IMR-90 (cell line): ENCODE data around the gene VNN1. TPM values are rescaled to one million over a fixed set of nuclear protein-coding genes. Genes with fewer than 3 reads are reported as not detected.

Experiments used
- ATAC-seq: fragments of 200-7000 bp; cut with Tn5 transposase; 2 replicates; pipeline ENCODE4 v1.9.1; 2020; ENCODE audit warnings: low read depth, mild to moderate bottlenecking, moderate library complexity
- BruUV-seq: library from RNA; stranded (reverse); fragments of 400-500 nt; replicated peaks from 2 replicates; lab custom pipeline; 2021; lab: Mats Ljungman, UMichigan
- CTCF ChIA-PET: fragments of 300-600 bp; formaldehyde crosslinking; extraction: SDS; loops from one replicate; lab custom pipeline; 2021; ENCODE audit warnings: antibody characterized with exemption; lab: Yijun Ruan, JAX
- POLR2A ChIA-PET: fragments of 300-600 bp; sonication (Branson Sonifier 250); formaldehyde crosslinking; loops from one replicate; lab custom pipeline; 2022; ENCODE audit warnings: antibody characterized with exemption; ENCODE audit not compliant: unreplicated experiment; lab: Charles Lee
- DNase-seq: peaks from one replicate; pipeline ENCODE4 v3.0.0; 2013
- H2AFZ ChIP-seq: replicated peaks from 2 replicates; pipeline ENCODE3; 2013; ENCODE audit warnings: low read length, mild to moderate bottlenecking; ENCODE audit not compliant: poor library complexity
- H2AK5ac ChIP-seq: 2 replicates; pipeline ENCODE4 v1.6.1; 2013; ENCODE audit warnings: low read depth, low read length, inconsistent platforms
- H2AK9ac ChIP-seq: replicated peaks from 2 replicates; pipeline ENCODE3; 2013; ENCODE audit warnings: mild to moderate bottlenecking, low read depth, low read length, moderate library complexity; ENCODE audit not compliant: poor library complexity
- H2BK120ac ChIP-seq: 2 replicates; pipeline ENCODE4 v1.6.1; 2013; ENCODE audit warnings: low read depth, low read length, inconsistent platforms
- H2BK15ac ChIP-seq: 3 replicates; pipeline ENCODE4 v1.6.1; 2013; ENCODE audit warnings: low read depth, low read length, inconsistent platforms
- H2BK20ac ChIP-seq: 2 replicates; pipeline ENCODE4 v1.6.1; 2013; ENCODE audit warnings: low read depth, mild to moderate bottlenecking, inconsistent platforms, low read length, moderate library complexity
- H2BK5ac ChIP-seq: 2 replicates; pipeline ENCODE4 v1.6.1; 2013; ENCODE audit warnings: mild to moderate bottlenecking, low read depth, low read length, inconsistent platforms; ENCODE audit not compliant: poor library complexity, severe bottlenecking
- H3K14ac ChIP-seq: replicated peaks from 2 replicates; pipeline ENCODE4 v1.6.1; 2013; ENCODE audit warnings: low read depth, low read length, inconsistent platforms
- H3K18ac ChIP-seq: 2 replicates; pipeline ENCODE4 v1.6.1; 2013; ENCODE audit warnings: low read depth, low read length, control low read depth
- H3K23ac ChIP-seq: 2 replicates; pipeline ENCODE4 v1.6.1; 2013; ENCODE audit warnings: low read depth, low read length, inconsistent platforms
- H3K27ac ChIP-seq: 2 replicates; pipeline ENCODE4 v1.5.1; 2013; ENCODE audit warnings: mild to moderate bottlenecking, control low read depth, low read length; ENCODE audit not compliant: insufficient read depth
- H3K27me3 ChIP-seq: 2 replicates; pipeline ENCODE4 v1.6.1; 2013; ENCODE audit warnings: low read length; ENCODE audit not compliant: control insufficient read depth, insufficient read depth
- H3K36me3 ChIP-seq: 2 replicates; pipeline ENCODE4 v1.6.1; 2013; ENCODE audit warnings: low read length, mixed read lengths; ENCODE audit not compliant: control insufficient read depth, insufficient read depth
- H3K4ac ChIP-seq: 2 replicates; pipeline ENCODE4 v1.6.1; 2013; ENCODE audit warnings: low read depth, low read length, inconsistent platforms
- H3K4me1 ChIP-seq: 2 replicates; pipeline ENCODE4 v1.6.1; 2013; ENCODE audit warnings: low read length, mixed read lengths; ENCODE audit not compliant: control insufficient read depth, insufficient read depth
- H3K4me2 ChIP-seq: 2 replicates; pipeline ENCODE4 v1.6.1; 2013; ENCODE audit warnings: low read depth, mild to moderate bottlenecking, control low read depth, low read length, moderate library complexity
- H3K4me3 ChIP-seq: 2 replicates; pipeline ENCODE4 v1.5.1; 2013; ENCODE audit warnings: low read depth, mild to moderate bottlenecking, control low read depth, low read length, moderate library complexity; ENCODE audit not compliant: insufficient read depth
- H3K56ac ChIP-seq: 2 replicates; pipeline ENCODE4 v1.6.1; 2013; ENCODE audit warnings: low read length, inconsistent platforms; ENCODE audit not compliant: insufficient read depth; ENCODE audit errors: extremely low read depth
- H3K79me1 ChIP-seq, 2 experiments: 2 replicates each; pipeline ENCODE4 v1.6.1; 2013; ENCODE audit warnings: low read length in 2 of 2, inconsistent platforms in 1 of 2, low read depth in 1 of 2
- H3K9ac ChIP-seq: 2 replicates; pipeline ENCODE4 v1.6.1; 2013; ENCODE audit warnings: low read depth, low read length, control low read depth
- H3K9me1 ChIP-seq: 2 replicates; pipeline ENCODE4 v1.6.1; 2013; ENCODE audit warnings: low read length, inconsistent platforms; ENCODE audit not compliant: insufficient read depth
- H3K9me3 ChIP-seq: 2 replicates; pipeline ENCODE4 v1.6.1; 2013; ENCODE audit warnings: low read length; ENCODE audit not compliant: control insufficient read depth, insufficient read depth
- H4K20me1 ChIP-seq: 2 replicates; pipeline ENCODE4 v1.6.1; 2013; ENCODE audit warnings: low read length, inconsistent platforms; ENCODE audit not compliant: insufficient read depth
- H4K5ac ChIP-seq: 2 replicates; pipeline ENCODE4 v1.6.1; 2013; ENCODE audit warnings: mild to moderate bottlenecking, low read depth, low read length, control low read depth
- H4K8ac ChIP-seq, 2 experiments: 2 replicates each; pipeline ENCODE4 v1.6.1; 2013; ENCODE audit warnings: low read depth in 2 of 2, low read length in 2 of 2, control low read depth in 1 of 2, inconsistent platforms in 1 of 2
- H4K91ac ChIP-seq: 2 replicates; pipeline ENCODE4 v1.6.1; 2013; ENCODE audit warnings: low read depth, low read length, inconsistent platforms; ENCODE audit not compliant: insufficient read depth
- BHLHE40 ChIP-seq: fragments of 150-350 bp; IDR thresholded peaks from 2 replicates; pipeline ENCODE4 v1.6.1; 2016; ENCODE audit warnings: mild to moderate bottlenecking, low read depth, low read length
- CEBPB ChIP-seq: IDR thresholded peaks from 2 replicates; pipeline ENCODE4 v1.6.1; 2012; ENCODE audit warnings: low read depth, low read length, improper control_type of control experiment
- CHD1 ChIP-seq: IDR thresholded peaks from 2 replicates; pipeline ENCODE4 v1.6.1; 2012; ENCODE audit warnings: low read depth, low read length, improper control_type of control experiment
- FOS ChIP-seq: fragments of 150-350 bp; IDR thresholded peaks from 2 replicates; pipeline ENCODE4 v1.6.1; 2016; ENCODE audit warnings: low read depth, low read length
- MAFK ChIP-seq: IDR thresholded peaks from 2 replicates; pipeline ENCODE4 v1.6.1; 2012; ENCODE audit warnings: low read depth, low read length, improper control_type of control experiment
- MAZ ChIP-seq: IDR thresholded peaks from 2 replicates; pipeline ENCODE4 v1.6.1; 2012; ENCODE audit warnings: low read depth, mild to moderate bottlenecking, low read length, improper control_type of control experiment, moderate library complexity, borderline replicate concordance
- MXI1 ChIP-seq: IDR thresholded peaks from 2 replicates; pipeline ENCODE4 v1.6.1; 2012; ENCODE audit warnings: low read depth, mild to moderate bottlenecking, low read length, moderate library complexity, borderline replicate concordance
- NFE2L2 ChIP-seq: fragments of 150-350 bp; IDR thresholded peaks from 2 replicates; pipeline ENCODE4 v1.6.1; 2016; ENCODE audit warnings: low read depth, mild to moderate bottlenecking, low read length
- POLR2A ChIP-seq: IDR thresholded peaks from 2 replicates; pipeline ENCODE4 v1.6.1; 2012; ENCODE audit warnings: mild to moderate bottlenecking, low read depth, low read length
- RAD21 ChIP-seq: IDR thresholded peaks from 2 replicates; pipeline ENCODE4 v1.6.1; 2012; ENCODE audit warnings: low read length, improper control_type of control experiment
- RCOR1 ChIP-seq: IDR thresholded peaks from 2 replicates; pipeline ENCODE4 v1.6.1; 2012; ENCODE audit warnings: mild to moderate bottlenecking, low read length, improper control_type of control experiment; ENCODE audit not compliant: insufficient replicate concordance
- RFX5 ChIP-seq: IDR thresholded peaks from 2 replicates; pipeline ENCODE4 v1.8.0; 2012; ENCODE audit warnings: low read depth, mild to moderate bottlenecking, low read length, moderate library complexity
- SMC3 ChIP-seq: fragments of 150-350 bp; IDR thresholded peaks from 2 replicates; pipeline ENCODE4 v1.6.1; 2016; ENCODE audit warnings: low read depth, mild to moderate bottlenecking, antibody characterized with exemption, low read length, moderate library complexity
- WGBS, 2 experiments: methylation state at CpG; one replicate each; pipeline versions ENCODE4 v1.1.5 to v1.1.7; 2013; ENCODE audit warnings: missing lambda C conversion rate in 2 of 2; ENCODE audit not compliant: insufficient read length in 1 of 2; ENCODE audit errors: extremely low coverage in 2 of 2; 5-methylcytosine and 5-hydroxymethylcytosine counted together
- dilution Hi-C: fragments of 300-500 bp; cut with HindIII; formaldehyde crosslinking; loops from one replicate; pipeline ENCODE4 v1.14.3; 2018; ENCODE audit warnings: low sequenced_read_pairs; ENCODE audit not compliant: unreplicated experiment
- in situ Hi-C: fragments of 300-500 bp; cut with MboI; formaldehyde crosslinking; loops from 3 replicates; pipeline ENCODE4 v1.14.3; 2019; ENCODE audit warnings: low sequenced_read_pairs, inconsistent platforms, mixed read lengths
- intact Hi-C: fragments of 100-400 bp; cut with micrococcal nuclease; formaldehyde crosslinking; loops from 2 replicates; pipeline ENCODE4 v1.10.0; 2022
- polyA plus RNA-seq, 3 experiments: library from polyadenylated mRNA; depleted of rRNA; stranded (reverse); fragments of >200 nt; gene quantifications; 2 replicates each; pipeline ENCODE4 v1.2.3, GENCODE V29; 2012; ENCODE audit warnings: low replicate concordance in 1 of 3
- total RNA-seq: library from RNA; depleted of rRNA; stranded (reverse); fragments of >200 nt; gene quantifications from 2 replicates; pipeline ENCODE4 v1.2.3, GENCODE V29; 2012
- TF ChIP-seq, protein P1 (sequence below): fragments of 150-350 bp; IDR thresholded peaks from 2 replicates; pipeline ENCODE4 v1.6.1; 2017; ENCODE audit warnings: mild to moderate bottlenecking, antibody characterized with exemption, low read length, low read depth
- TF ChIP-seq, protein P2 (sequence below): fragments of 150-350 bp; IDR thresholded peaks from 2 replicates; pipeline ENCODE4 v1.6.1; 2016; ENCODE audit warnings: low read depth, mild to moderate bottlenecking, low read length, moderate library complexity, borderline replicate concordance

The VNN1 gene
- total and polyA plus RNA-seq, 2 of the 4 experiments (the other 2 are of a cell fraction) = 0.07 TPM; not detected in 1

DNA sequence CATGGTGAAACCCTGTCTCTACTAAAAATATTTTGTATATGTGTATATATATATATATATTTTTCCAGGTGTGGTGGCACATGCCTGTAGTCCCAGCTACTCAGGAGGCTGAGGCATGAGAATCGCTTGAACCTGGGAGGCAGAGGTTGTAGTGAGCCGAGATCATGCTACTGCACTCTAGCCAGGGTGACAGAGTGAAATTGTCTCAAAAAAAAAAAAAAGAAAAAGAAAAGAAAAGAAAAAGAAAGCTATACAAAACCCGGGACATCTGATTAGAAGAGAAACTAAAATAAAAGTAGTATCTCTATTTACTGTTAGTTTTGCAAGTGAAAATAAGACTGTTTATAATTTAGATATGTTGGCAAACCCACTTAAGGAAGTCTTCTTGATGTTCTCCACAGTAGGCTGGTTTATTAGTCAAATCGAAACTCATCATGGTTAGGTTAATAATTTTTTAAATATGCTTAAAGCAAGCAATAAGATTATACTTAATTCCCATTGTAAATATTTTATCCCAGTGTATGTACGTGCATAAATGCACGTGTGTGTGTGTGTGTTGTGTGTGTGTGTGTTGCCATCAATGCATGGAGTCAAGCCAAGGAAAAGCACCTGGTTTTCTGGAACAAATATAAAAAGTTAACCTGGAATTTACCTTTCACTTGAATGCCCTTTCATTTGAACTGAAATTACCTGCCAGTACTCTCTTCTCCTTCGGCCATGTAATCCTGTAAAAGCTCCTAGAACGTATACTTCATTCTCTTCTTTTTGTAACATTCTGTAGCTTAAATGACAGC lies 36.8 kb upstream of the VNN1 start:
- ChIA-PET POLR2A (no interaction called here), CTCF (interaction anchor here (0.6 to 0.7 kb wide), 2 partner anchors 48 to 347 kb away, joined by 4 to 5 read pairs; partner anchors contain the start of gene SLC18B1)
- H2BK15ac ChIP-seq = no peak overlapping the region
- DNase-seq (no peak), ATAC-seq (no peak)
- 94% methylated on average over 2 of the region's 8 CpGs; no CpG with 5 or more reads in 1 of the 2 experiments for WGBS, 2 experiments
- H4K20me1 ChIP-seq = no peaks in the 10 kb centered on the region
- no peak overlapping the region for H3K14ac ChIP-seq
- H2BK20ac ChIP-seq = no peak overlapping the region
- no peak overlapping the region for H4K5ac ChIP-seq
- in situ Hi-C loops = loop anchor here (25.0 kb wide), 1 partner anchor 88 kb away; the partner anchor contains the start of gene TAAR1
- no peak overlapping the region for H4K8ac ChIP-seq
- peaks cover 3% of the 10 kb centered on the region; the same call in 1 of the 2 replicates for H3K27me3 ChIP-seq
- no peak overlapping the region for H2BK120ac ChIP-seq
- no peak overlapping the region for H2AK9ac ChIP-seq
- no peak overlapping the region for H3K4me3 ChIP-seq
- no peak overlapping the region for H3K23ac ChIP-seq
- no peak overlapping the region for H2AFZ ChIP-seq
- no peak overlapping the region for H4K91ac ChIP-seq
- H3K4me2 ChIP-seq = no peak overlapping the region
- H3K9me1 ChIP-seq = no peaks in the 10 kb centered on the region
- no peaks in the 10 kb centered on the region for H3K36me3 ChIP-seq
- H3K9me3 ChIP-seq = no peaks in the 10 kb centered on the region
- H3K4me1 ChIP-seq = no peaks in the 10 kb centered on the region
- H3K56ac ChIP-seq = no peak overlapping the region
- intact Hi-C loops = no loop called here
- no TSS peak for BruUV-seq
- H2AK5ac ChIP-seq = no peak overlapping the region
- H3K9ac ChIP-seq = no peak overlapping the region
- H3K27ac ChIP-seq = no peak overlapping the region
- H3K4ac ChIP-seq = no peak overlapping the region
- H2BK5ac ChIP-seq = no peak overlapping the region
- H3K18ac ChIP-seq = no peak overlapping the region
- dilution Hi-C loops = no loop called here
- no peaks in the 10 kb centered on the region for H3K79me1 ChIP-seq
- no peak for TF ChIP-seq CEBPB
- TF ChIP-seq RCOR1 = no peak
- no peak for TF ChIP-seq MXI1
- TF ChIP-seq RFX5 = no peak
- no peak for TF ChIP-seq POLR2A
- TF ChIP-seq RAD21 = no peak
- TF ChIP-seq CHD1 = no peak
- TF ChIP-seq, protein P1, sequence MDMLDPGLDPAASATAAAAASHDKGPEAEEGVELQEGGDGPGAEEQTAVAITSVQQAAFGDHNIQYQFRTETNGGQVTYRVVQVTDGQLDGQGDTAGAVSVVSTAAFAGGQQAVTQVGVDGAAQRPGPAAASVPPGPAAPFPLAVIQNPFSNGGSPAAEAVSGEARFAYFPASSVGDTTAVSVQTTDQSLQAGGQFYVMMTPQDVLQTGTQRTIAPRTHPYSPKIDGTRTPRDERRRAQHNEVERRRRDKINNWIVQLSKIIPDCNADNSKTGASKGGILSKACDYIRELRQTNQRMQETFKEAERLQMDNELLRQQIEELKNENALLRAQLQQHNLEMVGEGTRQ = no peak
- no peak for TF ChIP-seq MAZ
- TF ChIP-seq SMC3 = no peak
- no peak for TF ChIP-seq MAFK
- TF ChIP-seq NFE2L2 = no peak
- TF ChIP-seq, protein P2, sequence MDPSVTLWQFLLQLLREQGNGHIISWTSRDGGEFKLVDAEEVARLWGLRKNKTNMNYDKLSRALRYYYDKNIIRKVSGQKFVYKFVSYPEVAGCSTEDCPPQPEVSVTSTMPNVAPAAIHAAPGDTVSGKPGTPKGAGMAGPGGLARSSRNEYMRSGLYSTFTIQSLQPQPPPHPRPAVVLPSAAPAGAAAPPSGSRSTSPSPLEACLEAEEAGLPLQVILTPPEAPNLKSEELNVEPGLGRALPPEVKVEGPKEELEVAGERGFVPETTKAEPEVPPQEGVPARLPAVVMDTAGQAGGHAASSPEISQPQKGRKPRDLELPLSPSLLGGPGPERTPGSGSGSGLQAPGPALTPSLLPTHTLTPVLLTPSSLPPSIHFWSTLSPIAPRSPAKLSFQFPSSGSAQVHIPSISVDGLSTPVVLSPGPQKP = no peak
- TF ChIP-seq BHLHE40 = no peak
- TF ChIP-seq FOS = no peak
